OCI-LY1 (cell line): ENCODE results near the gene GPR39.

ENCODE experiments used
- EZH2 ChIP-seq: fragments of 200-600 bp; sonication (generic), shearing (Covaris generic); IDR thresholded peaks from 2 replicates; pipeline ENCODE4 v1.8.0; 2017; ENCODE audit warnings: borderline replicate concordance, mixed run types, mild to moderate bottlenecking, antibody characterized with exemption, low read length, moderate library complexity, mixed read lengths
- TF ChIP-seq, protein P1 (sequence below): fragments of 200-600 bp; sonication (generic), shearing (Covaris generic); IDR thresholded peaks from 2 replicates; pipeline ENCODE4 v1.5.1; 2017; ENCODE audit warnings: mild to moderate bottlenecking, antibody characterized with exemption, low read length, moderate library complexity, mixed read lengths

DNA sequence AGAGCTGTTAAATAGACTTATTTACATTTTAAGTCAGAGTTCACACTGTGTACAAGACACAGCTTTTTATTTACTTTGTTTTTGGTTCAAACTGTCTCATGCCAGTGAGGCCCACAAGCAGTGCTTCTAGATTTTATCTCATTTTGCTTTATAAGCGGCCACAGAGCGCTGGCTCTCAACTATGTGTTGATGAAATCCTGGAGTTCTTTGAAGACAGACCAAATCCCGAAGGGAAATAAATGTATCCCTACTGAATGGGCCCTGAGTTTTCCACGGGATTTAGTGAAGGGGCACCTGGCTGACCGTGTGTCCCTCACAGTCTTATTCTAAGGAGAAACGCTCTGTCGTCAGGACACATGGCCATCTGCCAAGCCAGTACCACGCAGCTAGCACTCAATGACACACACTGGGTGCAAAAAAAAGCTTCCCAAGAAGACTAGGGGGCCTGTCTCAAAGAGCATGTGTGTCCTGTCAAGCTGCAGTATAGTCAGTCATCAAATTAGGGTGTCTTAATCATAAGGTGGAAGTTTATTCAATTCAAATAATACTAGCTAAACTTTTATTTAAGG is 230.0 kb downstream of the GPR39 start:
- TF ChIP-seq, protein P1, sequence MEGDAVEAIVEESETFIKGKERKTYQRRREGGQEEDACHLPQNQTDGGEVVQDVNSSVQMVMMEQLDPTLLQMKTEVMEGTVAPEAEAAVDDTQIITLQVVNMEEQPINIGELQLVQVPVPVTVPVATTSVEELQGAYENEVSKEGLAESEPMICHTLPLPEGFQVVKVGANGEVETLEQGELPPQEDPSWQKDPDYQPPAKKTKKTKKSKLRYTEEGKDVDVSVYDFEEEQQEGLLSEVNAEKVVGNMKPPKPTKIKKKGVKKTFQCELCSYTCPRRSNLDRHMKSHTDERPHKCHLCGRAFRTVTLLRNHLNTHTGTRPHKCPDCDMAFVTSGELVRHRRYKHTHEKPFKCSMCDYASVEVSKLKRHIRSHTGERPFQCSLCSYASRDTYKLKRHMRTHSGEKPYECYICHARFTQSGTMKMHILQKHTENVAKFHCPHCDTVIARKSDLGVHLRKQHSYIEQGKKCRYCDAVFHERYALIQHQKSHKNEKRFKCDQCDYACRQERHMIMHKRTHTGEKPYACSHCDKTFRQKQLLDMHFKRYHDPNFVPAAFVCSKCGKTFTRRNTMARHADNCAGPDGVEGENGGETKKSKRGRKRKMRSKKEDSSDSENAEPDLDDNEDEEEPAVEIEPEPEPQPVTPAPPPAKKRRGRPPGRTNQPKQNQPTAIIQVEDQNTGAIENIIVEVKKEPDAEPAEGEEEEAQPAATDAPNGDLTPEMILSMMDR, result no peak
- TF ChIP-seq EZH2, result no peak
